GM10847 (cell line): Measurements from ENCODE around the gene RABGGTA.
A peak's percentile ranks its signal among the peaks of the same experiment; 100 is the strongest.

Source experiments
- POLR2A ChIP-seq: IDR thresholded peaks from 2 replicates; pipeline ENCODE4 v1.6.1; 2011; ENCODE audit not compliant: insufficient read length; ENCODE audit errors: extremely low read depth

Gene RABGGTA

DNA sequence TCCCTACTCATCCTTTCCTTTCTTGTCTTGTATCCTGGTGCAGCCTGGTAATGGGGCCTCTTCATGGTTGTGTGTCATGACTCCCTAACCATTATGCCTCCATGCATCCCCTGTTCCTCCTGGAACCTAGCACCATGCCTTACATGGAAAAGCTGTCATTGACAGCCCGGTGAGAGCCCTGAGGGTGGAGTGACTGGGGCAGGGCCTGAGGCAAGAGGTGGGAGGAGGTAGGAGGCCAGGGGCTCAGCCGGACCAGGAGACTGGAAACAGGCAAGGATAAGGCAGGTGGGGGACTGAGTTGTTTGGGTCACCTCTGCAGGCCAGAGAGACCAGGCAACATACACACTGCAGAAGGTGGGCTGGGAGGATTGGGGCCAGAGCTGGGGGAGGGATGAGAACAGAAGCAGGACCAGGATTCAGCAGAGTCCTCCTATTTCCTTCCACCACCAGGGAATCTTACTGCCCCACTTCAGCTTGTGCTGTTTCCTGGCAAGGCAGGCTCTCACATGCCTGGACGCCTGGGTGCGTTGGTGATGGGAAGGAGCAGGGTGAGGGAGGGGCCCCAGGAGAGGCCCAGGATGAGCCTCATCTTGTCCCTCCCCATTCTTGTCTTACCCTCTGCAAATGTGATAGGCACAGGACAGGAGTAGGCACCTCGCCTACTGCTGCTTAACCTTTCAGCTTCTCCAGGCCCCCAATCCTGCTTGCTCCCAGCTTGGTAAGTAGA is 38.3 kb upstream of the RABGGTA start, which contains the start of gene LTB4R2:
Gene LTB4R2 (plus strand): TSS at position 603 of the 727 bp plus-strand sequence. CDS start 525 bp downstream, outside the sequence.
- TF ChIP-seq POLR2A, result no peak

DNA sequence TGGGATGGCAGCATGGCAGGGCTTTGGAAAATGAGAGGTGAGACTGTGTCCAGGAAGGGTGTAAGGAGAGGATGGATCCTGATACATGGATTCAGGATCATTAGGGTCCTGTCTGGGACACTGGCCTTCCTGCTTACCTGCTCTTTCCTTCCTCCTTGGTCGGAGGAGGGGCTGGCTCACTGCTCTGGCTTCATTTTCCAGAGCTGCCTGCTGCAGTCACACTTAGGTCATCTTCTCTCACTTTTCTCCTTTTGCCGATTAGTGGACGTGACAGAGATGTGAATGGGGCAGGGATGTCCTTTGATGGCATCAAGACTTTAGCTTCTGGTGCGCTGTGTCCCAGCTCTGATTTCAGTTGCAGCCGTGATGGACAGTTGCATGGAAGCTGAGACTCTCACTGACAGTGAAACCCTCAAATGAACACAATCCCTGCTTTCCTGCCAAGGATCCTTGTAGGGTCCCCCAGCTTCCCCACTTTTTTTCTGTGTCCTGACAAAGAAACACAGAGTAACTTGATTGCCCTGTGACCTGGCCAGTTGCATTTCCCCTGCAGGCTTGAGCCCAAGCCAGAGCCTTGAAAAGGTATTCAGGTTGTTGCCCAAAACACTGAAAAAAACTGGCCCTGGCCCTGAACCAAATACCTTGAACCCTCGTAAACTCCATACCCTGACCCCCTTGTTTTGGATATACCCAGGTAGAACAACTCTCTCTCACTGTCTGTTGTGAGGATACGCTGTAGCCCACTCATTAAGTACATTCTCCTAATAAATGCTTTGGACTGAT is 37.1 kb upstream of the RABGGTA start:
- TF ChIP-seq POLR2A, result no peak

DNA sequence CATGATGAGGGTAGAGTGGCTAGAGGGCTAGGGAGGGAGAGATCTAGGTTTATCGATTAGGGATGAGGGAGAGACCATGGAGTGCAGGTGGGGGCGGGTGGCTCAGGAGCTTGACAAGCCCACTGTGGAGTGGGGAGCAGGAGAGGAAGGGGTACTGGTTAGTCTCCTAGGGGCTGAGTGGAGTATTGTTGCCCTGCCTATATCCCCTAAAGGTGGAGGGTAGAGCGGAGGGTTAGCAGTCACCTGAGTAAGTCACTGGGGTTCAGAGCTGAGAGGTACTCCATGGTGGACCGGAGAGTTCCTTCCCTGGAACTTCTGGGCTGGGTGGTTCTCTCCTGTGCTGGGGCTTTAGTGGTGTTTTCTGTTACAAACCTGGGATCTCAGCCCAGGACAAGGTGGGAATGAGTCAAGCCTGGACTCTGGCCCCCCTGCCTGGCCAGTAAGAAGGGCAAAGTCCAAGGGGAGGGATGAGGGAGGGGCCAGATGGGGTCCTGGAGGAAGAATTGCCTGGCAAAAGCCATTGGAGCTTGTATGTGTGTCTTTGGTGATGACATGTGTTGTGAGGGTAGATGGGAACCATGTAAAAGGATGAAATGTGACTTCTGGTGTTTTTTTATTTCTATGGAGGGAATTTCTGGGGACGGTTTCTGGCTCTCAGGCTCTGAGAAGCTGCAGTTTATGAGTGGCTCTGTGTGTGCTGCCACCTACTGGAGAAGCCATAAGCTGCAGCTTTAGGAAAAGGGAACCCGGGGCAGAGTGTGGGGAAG is 36.4 kb upstream of the RABGGTA start, which contains the start of gene CIDEB:
Gene CIDEB (minus strand): TSS at position 403 of the 767 bp plus-strand sequence. CDS start 119 bp downstream, at position 284.
- TF ChIP-seq POLR2A, result no peak

DNA sequence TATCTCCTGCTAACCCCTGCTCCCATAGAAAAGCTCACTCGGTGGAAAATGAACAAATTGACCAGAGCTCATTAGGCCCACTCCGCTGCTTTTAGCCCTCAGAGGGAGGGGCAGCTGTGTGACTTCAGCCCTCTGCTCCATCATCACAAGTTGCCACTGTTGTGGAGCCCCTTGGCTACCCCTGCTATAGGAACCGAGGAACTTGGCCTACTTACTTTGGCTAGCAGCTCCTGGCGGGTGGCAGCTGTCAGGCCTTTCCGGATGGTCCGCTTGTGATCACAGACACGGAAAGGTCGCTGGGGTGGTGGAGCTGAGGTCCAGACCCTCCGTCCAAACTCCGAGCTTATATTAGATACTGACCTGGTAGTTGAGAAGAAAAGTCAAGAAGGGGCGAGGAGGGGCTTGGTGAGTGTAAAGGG is 35.8 kb upstream of the RABGGTA start:
- TF ChIP-seq POLR2A, result no peak

DNA sequence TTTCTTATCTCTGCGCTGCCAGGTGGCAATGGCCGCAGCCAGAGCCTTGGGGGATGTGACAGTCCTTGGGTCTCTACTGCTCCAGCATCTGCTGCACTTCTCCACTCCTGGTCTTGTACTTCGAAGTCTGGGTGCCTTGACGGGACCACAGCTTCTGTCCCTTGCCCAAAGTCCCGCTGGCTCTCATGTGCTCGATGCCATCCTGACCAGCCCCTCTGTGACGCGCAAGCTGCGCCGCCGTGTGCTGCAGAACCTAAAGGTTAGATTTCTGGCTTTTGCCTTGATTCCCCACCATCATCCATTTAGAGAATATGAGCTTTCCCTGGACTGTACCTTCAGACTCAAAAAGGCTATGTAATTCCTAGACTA is 32.6 kb upstream of the RABGGTA start:
- no peak for TF ChIP-seq POLR2A

DNA sequence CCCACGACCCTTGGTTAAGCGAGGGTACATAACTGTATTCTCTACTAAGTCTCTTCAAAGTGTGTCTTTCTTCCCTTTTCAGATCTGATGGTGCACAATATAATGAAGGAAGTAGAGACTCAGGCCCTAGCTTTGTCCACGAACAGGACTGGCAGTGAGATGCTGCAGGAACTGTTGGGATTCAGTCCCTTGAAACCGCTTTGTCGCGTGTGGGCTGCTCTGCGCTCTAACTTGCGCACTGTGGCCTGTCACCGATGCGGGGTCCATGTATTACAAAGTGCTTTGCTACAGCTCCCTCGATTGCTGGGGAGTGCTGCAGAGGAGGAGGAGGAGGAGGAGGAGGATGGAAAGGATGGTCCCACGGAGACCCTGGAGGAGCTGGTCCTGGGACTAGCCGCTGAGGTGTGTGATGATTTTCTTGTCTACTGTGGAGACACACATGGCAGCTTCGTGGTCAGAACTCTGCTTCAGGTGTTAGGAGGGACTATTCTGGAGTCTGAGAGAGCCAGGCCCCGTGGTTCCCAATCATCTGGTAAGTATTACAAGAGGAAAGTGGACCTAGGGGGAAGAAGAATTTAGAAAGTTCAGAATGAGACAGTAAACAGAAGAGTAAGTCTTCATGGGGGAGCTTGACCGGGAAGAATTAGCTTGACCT is 29.1 kb upstream of the RABGGTA start:
- TF ChIP-seq POLR2A, result no peak

DNA sequence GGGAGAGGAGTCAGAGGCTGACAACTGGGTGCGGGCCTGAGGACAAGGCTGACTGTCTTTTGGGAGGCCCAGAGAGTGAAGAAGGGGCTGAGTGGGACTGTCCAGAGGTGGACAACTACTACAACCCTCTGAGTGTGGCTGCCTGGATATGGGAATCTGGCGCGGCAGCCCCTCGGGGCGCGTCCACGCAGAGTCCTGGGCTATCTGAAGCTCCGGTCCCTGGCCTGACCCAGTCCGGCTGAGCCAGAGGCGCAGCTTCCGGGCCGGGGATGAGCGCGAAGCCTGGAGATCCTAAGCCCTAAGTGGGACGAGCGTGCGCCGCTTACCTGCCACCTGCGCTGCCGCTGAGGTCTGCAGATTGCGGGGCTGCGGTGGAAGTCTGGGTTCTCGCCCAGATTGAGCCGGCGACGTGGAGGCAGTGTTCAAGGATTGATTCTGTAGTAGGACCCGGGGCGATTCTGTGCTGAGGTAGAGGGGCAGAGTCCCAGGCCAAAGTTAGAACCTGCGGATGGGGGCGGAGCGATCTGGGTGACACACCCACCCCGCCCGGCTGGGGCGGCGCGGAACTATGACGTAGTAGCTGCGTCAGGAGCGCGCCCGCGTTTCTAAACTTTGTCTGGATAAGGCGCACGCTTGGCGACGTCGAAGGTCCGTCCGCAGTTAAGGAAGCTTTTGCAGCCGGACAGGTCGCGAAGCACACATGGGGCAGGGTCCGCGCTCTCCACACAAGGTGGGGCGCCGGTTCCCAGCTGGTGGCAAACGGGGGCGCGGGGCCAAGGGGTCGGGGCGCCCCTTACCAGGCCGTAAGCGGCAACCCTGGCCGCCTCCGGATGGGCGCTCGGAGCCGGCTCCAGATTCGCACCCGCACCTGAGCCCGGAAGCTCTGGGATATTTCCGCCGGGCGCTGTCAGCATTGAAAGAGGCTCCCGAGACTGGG is 28.1 kb upstream of the RABGGTA start, which contains the start of the genes DHRS1 and NOP9:
Gene DHRS1 (minus strand): TSS at position 526 of the 937 bp plus-strand sequence. CDS start 674 bp downstream, outside the sequence.
Gene NOP9 (plus strand): TSS at position 596 of the 937 bp plus-strand sequence. CDS start 105 bp downstream, at position 701.
- peak; percentile 47 for TF ChIP-seq POLR2A

DNA sequence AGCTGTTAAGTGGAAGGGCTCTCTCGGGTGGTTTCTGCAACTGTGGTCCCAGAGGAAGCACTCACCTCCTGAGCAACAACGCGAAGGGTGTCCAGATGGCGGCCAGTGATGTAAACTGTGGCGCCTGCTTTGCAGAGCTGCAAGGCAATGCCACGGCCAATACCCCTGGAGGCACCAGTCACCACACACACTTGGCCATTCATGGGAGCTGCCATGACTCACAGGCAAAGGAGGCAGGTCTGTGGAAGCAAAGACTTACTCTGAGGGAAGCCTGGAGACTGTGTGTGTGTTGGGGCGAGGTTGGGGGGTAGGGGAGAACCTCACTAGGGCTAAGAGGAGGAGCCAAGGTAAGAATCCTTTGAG is 27.5 kb upstream of the RABGGTA start:
- TF ChIP-seq POLR2A, result no peak

DNA sequence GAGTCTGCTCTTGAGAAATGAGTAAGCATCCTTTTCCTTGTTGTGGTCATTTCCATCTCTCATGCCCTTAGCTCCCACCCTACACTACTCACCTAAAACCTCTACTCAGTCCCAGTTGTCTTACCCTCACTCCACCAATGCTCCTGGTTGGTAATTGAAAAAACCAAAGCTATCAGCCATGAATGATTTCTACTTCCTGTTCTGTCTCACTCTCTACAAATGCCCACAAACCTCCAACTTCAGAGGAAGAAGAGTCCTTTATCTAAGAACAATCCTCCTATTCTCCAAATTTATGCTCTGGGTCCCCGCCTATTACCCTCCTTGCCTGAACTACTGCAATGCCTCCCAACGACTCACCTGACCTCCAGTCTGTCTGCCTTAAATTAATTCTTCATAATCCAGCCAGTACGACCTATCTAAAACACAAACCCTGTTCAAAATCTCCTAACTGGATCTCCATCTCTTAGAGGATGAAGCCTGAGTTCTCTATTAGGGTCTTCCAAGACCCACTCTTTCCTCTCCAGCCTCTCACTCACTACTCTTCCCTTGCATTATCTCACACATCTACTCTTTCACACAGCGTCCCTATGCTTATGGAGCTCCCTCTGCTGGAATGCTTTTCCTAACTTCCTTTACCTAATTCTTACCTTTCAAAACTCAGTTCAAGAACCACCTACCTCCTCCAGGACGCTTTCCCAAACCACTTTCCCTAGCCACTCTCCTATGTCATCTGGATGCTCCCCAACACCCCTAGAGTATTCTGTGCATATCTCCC is 26.0 kb upstream of the RABGGTA start:
- no peak for TF ChIP-seq POLR2A

DNA sequence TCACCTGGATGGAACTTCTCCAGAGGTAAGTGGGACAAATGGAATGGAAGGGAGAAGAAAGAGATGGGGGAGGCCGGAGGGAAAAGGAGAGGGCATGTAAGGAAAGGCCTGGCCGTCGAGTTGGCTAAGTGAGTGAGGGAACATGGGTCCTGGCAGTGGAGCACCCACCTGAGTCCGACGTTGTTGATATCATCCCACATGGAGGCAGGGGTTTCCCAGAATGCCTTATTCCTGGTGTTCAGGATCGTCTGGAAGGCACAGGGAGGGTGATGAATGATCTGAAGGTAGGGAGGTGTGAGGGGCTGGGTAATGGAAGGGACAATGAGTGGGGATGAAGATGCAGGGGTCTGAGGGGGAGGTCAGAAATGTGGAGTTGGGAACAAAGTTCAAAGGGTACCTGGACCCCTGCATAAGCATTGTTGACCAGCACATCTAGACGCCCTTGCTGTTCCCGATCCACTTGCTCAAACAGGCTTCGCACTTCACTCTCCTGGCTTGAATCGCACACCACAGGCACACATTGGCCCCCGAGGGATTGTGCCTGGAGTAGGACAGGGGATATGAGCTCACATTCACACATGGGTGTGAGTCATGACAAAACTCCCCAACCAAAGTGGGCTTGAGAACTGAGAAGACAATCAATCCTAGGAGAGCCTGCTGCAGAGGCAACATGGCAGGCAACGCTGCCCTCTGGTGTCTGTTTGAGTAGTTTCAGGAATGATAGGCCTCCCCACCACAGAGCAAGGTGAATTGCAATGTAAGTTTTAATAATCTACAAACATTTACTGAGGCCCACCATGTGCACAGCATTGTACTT is 25.2 kb upstream of the RABGGTA start:
- no peak for TF ChIP-seq POLR2A

DNA sequence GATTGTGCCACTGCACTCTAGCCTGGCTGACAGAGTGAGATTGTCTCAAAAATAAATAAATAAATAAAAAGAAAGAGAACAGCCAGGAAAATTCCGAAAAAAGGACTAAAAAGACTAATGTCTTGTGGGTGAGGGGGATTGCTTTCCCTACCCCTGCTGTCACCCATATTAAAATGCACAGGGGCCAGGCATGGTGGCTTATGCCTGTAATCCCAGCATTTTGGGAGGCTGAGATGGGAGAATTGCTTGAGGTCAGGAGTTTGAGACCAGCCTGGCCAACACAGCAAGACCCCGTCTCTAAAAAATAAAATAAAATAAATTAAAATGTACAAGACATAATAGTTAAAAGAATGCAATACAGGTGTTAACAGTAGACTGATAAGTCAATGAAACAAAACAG is 22.1 kb upstream of the RABGGTA start:
- no peak for TF ChIP-seq POLR2A

DNA sequence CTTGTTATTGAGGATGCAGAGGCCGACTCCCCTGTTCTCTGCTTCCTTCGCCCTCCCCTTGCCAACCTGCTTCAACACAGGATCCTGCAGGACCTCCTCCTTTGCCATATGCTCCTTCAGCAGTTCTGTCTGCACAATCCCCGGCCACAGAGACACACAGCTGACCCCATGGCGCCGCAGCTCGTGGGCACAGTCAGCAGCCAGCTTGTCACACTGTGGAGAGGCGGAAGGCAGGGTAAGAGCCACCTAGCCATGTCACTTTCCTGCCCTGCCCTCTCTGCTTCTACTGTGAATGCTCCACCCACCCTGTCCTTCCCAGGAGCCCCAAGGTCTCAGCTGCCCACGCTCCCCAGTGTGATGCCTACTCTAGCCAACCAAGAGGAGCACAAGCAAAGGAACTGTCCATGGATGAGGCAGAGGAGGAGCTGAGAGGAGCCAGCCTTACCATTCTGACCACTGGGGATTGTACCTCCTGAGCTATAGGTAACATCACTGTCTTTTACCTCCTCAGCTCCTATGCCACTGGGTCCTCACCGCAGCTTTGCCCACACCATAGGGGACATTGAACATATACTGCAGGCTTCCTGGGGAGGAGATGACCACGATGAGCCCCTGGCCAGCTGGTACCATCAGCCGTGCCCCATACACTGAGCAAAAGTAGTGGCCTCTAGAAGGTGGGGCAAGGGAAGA is 20.9 kb upstream of the RABGGTA start:
- TF ChIP-seq POLR2A, result no peak
